ENCODE results near the gene ATP13A3.

GRCh38 chr3:194399166-194399565 is 87.6 kb downstream of the ATP13A3 start, which contains the start of gene GP5:
- TF ChIP-seq CTCF (conservative IDR thresholded peaks at IDR 0.05; ENCODE audit: low read depth, low read length) (no peak), CHD1 (IDR thresholded peaks at IDR 0.05; ENCODE audit: low read depth, low read length) (no peak), POLR2A (IDR thresholded peaks at IDR 0.05; ENCODE audit: low read depth, low read length) (no peak), BHLHE40 (IDR thresholded peaks at IDR 0.05; ENCODE audit: low read depth, low read length) (no peak), MXI1 (IDR thresholded peaks at IDR 0.05; ENCODE audit: borderline replicate concordance, low read depth, low read length) (no peak), RAD21 (IDR thresholded peaks at IDR 0.05; ENCODE audit: low read length) (no peak)

Data from IMR-90 (cell line).